Rectal smooth muscle tissue (tissue), 1 donor: Measurements from ENCODE around the gene WNT7A.
"Not testable (repeated sequence)": the region's sequence is repeated elsewhere in the genome, so short reads cannot be mapped to it uniquely, and the experiment has no call there.

ENCODE experiments used
- H3K27ac ChIP-seq: one replicate; pipeline ENCODE4 v1.7.0; 2013; ENCODE audit warnings: low read depth, low read length, inconsistent platforms
- H3K27me3 ChIP-seq: one replicate; pipeline ENCODE4 v1.7.0; 2013; ENCODE audit warnings: low read length; ENCODE audit not compliant: control insufficient read depth, insufficient read depth
- H3K36me3 ChIP-seq: one replicate; pipeline ENCODE4 v1.7.0; 2013; ENCODE audit warnings: low read length; ENCODE audit not compliant: control insufficient read depth, insufficient read depth
- H3K4me1 ChIP-seq: one replicate; pipeline ENCODE4 v1.7.0; 2013; ENCODE audit warnings: low read length; ENCODE audit not compliant: control insufficient read depth, insufficient read depth
- H3K4me3 ChIP-seq: one replicate; pipeline ENCODE4 v1.7.0; 2013; ENCODE audit warnings: low read length
- H3K9ac ChIP-seq: one replicate; pipeline ENCODE4 v1.7.0; 2013; ENCODE audit warnings: low read length

The WNT7A gene

GRCh38 chr3:13879946-13880810 lies at the start of gene WNT7A:
TSS of gene WNT7A (minus strand) at chr3:13880071. CDS start at chr3:13879816, 255 bp downstream.
- no peak within 1 kb of the TSS for H3K9ac ChIP-seq
- no peaks in the 10 kb centered on the region for H3K4me1 ChIP-seq
- H3K4me3 ChIP-seq = peak within 1 kb of the TSS; percentile 24
- no peak within 1 kb of the TSS for H3K27ac ChIP-seq
- H3K36me3 ChIP-seq = no peaks in the 10 kb centered on the region
- peaks cover 33% of the 10 kb centered on the region for H3K27me3 ChIP-seq

GRCh38 chr3:13928741-13929140 lies 48.9 kb upstream of the WNT7A start:
- not testable (repeated sequence) for H3K27ac ChIP-seq, H3K4me3 ChIP-seq, H3K9ac ChIP-seq, H3K36me3 ChIP-seq, H3K4me1 ChIP-seq, H3K27me3 ChIP-seq

- H3K36me3 ChIP-seq = no peaks in the 10 kb centered on the region
- H3K27me3 ChIP-seq = no peaks in the 10 kb centered on the region
- H3K4me3 ChIP-seq = no peak overlapping the region
- H3K4me1 ChIP-seq = no peaks in the 10 kb centered on the region
- H3K9ac ChIP-seq = no peak overlapping the region
- H3K27ac ChIP-seq = no peak overlapping the region
These were observed 47.4 kb upstream of the WNT7A start for GRCh38 chr3:13927295-13927694.

- Histone ChIP-seq H3K9ac (no peak overlapping the region), H3K27ac (no peak overlapping the region), H3K4me1 (no peaks in the 10 kb centered on the region), H3K27me3 (no peaks in the 10 kb centered on the region), H3K4me3 (no peak overlapping the region), H3K36me3 (no peaks in the 10 kb centered on the region)
These were observed 36.5 kb upstream of the WNT7A start for GRCh38 chr3:13916375-13916774.

GRCh38 chr3:13902648-13903238 lies 22.9 kb upstream of the WNT7A start:
- H3K27ac ChIP-seq = no peak overlapping the region
- H3K36me3 ChIP-seq = no peaks in the 10 kb centered on the region
- no peak overlapping the region for H3K4me3 ChIP-seq
- no peak overlapping the region for H3K9ac ChIP-seq
- no peaks in the 10 kb centered on the region for H3K4me1 ChIP-seq
- H3K27me3 ChIP-seq = no peaks in the 10 kb centered on the region

GRCh38 chr3:13901935-13902584 lies 22.2 kb upstream of the WNT7A start:
- Histone ChIP-seq H3K36me3 (no peaks in the 10 kb centered on the region), H3K4me3 (no peak overlapping the region), H3K27me3 (no peaks in the 10 kb centered on the region), H3K9ac (no peak overlapping the region), H3K27ac (no peak overlapping the region), H3K4me1 (no peaks in the 10 kb centered on the region)

- H3K4me3 ChIP-seq = no peak overlapping the region
- no peaks in the 10 kb centered on the region for H3K27me3 ChIP-seq
- H3K27ac ChIP-seq = no peak overlapping the region
- H3K9ac ChIP-seq = no peak overlapping the region
- H3K36me3 ChIP-seq = no peaks in the 10 kb centered on the region
- H3K4me1 ChIP-seq = no peaks in the 10 kb centered on the region
These were observed 18.5 kb upstream of the WNT7A start for GRCh38 chr3:13898346-13898745.

- no peaks in the 10 kb centered on the region for H3K27me3 ChIP-seq
- no peaks in the 10 kb centered on the region for H3K36me3 ChIP-seq
- no peaks in the 10 kb centered on the region for H3K4me1 ChIP-seq
- no peak overlapping the region for H3K27ac ChIP-seq
- peak overlapping the region; percentile 80 for H3K4me3 ChIP-seq
- no peak overlapping the region for H3K9ac ChIP-seq
These were observed 16.7 kb upstream of the WNT7A start for GRCh38 chr3:13896473-13897154.

GRCh38 chr3:13895155-13896105 lies 15.6 kb upstream of the WNT7A start:
- H3K27me3 ChIP-seq = no peaks in the 10 kb centered on the region
- peak overlapping the region; percentile 69 for H3K9ac ChIP-seq
- H3K36me3 ChIP-seq = no peaks in the 10 kb centered on the region
- H3K4me3 ChIP-seq = peak overlapping the region; percentile 80
- no peak overlapping the region for H3K27ac ChIP-seq
- H3K4me1 ChIP-seq = no peaks in the 10 kb centered on the region

- H3K4me1 ChIP-seq = no peaks in the 10 kb centered on the region
- no peaks in the 10 kb centered on the region for H3K27me3 ChIP-seq
- H3K9ac ChIP-seq = no peak overlapping the region
- no peak overlapping the region for H3K27ac ChIP-seq
- no peaks in the 10 kb centered on the region for H3K36me3 ChIP-seq
- H3K4me3 ChIP-seq = peak overlapping the region; percentile 80
These were observed 14.9 kb upstream of the WNT7A start for GRCh38 chr3:13894807-13895154.

GRCh38 chr3:13894096-13894806 lies 14.4 kb upstream of the WNT7A start:
- Histone ChIP-seq H3K4me1 (no peaks in the 10 kb centered on the region), H3K4me3 (no peak overlapping the region), H3K9ac (no peak overlapping the region), H3K27me3 (no peaks in the 10 kb centered on the region), H3K27ac (no peak overlapping the region), H3K36me3 (no peaks in the 10 kb centered on the region)
